Right ventricle myocardium inferior (tissue), 1 donor: ENCODE results near the gene ISY1. TPM values are rescaled to one million over a fixed set of nuclear protein-coding genes. Genes with fewer than 3 reads are reported as not detected.
"Not testable (repeated sequence)": the region's sequence is repeated elsewhere in the genome, so short reads cannot be mapped to it uniquely, and the experiment has no call there.

Experiments used
- ATAC-seq: fragments of 200-7000 bp; cut with Tn5 transposase; one replicate; pipeline ENCODE4 v1.9.1; 2020; ENCODE audit warnings: mild to moderate bottlenecking, moderate library complexity
- DNase-seq: peaks from one replicate; pipeline ENCODE4 v3.0.0; 2021; ENCODE audit errors: missing footprints
- intact Hi-C: fragments of 100-400 bp; cut with DNase I; formaldehyde crosslinking; loops from one replicate; pipeline ENCODE4 v1.11.0; 2022
- long read RNA-seq: library from polyadenylated mRNA; unstranded; transcript quantifications from one replicate; pipeline ENCODE4 v2.0.0, GENCODE V29; 2021
- total RNA-seq: library from RNA; stranded (reverse); fragmentation: NEBNext Ultra II Directional; extraction: Animal tissue kit (Norgen Biotek cat#: 25700); gene quantifications from one replicate; pipeline ENCODE4 v1.2.1, GENCODE V29; 2021
- donor health status: DM: no; HTN: yes; CAD: no; lungs with severe emphysema.

ISY1 gene
- total RNA-seq, result 25.1 TPM
- long read RNA-seq, transcript ISY1-203 (11 exons, 3,842 nt), result major isoform, 13 of 14 reads
- long read RNA-seq, partial matches to known transcripts, result 0 of 14 reads
- long read RNA-seq, other reads (novel, unspliced or antisense), result 1 of 14 reads

DNA sequence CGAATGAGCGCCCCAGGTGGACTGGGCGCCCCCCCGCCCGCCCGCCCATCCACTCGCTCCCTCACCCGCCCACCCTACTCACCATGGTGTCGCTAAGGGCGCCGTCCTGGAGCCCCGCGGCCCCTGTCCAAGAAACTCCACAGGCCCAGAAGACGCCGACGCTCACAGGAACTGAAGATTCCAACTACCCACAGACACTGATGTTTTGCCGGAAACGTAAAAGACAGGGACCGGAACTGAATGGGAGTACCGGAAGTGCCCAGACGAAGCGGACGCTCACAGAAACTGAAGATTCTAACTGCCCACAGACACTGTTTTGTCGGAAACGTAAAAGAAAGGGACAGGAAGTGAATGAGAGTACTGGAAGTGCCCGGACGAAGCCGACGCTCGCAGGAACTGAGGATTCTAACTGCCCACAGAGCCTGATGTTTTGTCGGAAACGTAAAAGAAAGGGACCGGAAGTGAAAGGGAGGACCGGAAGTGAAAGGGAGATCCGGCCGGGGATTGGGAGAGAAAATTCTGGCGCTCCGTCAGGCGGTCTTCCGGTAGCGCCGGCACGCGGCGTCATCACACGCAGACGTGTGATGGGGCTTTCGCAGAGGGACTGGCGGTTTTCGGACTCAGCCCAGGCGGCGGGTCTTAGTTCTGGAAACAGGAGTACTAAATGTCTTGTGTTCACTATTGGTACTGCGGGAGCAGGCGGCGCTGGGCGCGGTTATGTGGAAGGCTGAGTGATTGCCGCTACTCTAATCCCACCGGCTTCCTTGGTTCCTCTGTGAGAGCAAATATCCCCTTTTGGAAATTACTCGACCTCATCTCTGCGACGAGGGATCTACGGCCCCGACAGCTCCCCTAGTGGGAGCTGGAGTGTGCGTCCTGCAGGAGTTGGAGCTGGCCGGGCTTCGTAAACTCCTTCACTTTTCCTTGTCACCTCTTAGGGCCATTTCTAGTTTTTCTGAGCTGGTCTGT is at the start of gene ISY1:
TSS of gene ISY1 (minus strand) at position 173 of the 969 bp plus-strand sequence. CDS start at position 85, 88 bp downstream.
- intact Hi-C loops, result loop anchor here (1.0 kb wide), 2 partner anchors 64 to 84 kb away; no protein-coding TSS in a partner anchor
- DNase-seq (peak; percentile 92), ATAC-seq (peak; percentile 92)

DNA sequence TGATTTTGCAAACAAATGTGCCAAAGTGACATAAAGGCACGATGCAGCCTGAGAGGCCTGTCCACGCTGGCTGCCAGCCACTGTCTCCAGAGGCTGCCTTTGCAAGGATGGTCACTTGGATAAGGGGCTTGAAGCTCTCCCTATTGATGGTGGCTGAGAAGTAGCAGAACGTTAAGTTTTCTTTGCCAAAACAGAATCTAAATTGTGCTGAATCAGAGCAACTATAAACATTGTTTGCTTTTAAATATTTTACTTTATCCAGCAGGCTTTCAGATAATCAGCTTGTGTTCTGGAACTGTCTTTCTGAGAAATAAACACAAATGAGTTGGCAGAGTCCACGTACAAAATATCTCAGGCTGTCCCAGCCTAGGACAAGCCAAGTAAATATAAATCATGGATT is 46.6 kb upstream of the ISY1 start:
- intact Hi-C loops, result no loop called here
- DNase-seq (no peak), ATAC-seq (no peak)

DNA sequence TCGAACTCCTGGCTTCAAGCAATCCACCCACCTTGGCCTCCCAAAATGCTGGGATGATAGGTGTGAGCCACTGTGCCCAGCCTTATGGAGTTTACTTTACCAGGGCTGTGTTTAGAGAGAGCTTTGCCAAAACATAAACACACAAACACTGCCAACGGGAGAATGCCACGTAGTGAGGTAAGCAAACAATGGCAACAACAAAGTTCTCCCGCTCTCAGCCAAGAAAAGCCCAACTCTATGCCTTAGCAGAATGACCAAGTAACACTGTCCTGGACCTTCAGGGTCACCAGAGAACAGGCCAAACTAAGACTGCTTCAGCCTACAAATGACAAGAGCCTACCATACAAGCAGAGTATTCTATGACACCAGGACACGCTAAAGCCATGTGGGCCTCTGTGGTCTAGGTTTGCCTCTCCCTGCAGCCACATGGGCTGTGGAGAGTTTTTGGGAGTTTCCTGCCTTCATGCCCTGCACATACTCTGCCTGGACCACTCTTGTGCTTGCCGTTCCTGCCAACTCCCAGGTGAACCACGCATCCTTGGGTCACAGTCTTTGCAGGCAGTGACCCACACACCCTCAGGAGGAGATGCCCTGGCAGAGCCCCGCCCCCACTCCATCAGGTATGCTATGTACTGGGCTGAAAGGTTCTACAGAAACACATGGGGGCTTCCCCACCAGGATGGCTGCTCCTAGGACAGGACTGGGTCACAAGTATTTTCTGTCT is 44.4 kb upstream of the ISY1 start:
- intact Hi-C loops, result no loop called here
- DNase-seq (no peak), ATAC-seq (no peak)

DNA sequence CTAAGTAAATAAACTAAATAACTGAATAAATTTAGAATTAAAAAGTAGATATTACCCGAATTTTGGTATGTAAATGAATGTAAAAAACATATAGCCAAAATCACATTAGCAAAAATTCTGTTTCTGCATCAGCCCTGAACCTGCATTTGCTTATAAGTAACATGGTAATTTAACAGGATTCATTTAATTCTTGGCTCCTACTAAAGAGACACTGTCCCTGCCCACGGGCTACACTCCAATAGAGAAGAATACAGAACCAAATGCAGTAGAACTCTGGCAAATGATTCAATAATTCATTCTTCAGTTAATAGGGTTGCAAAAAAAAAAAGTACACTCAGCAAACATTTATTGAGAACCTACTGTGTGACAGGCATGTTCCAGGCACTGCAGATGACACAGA is 43.6 kb upstream of the ISY1 start:
- no peak for ATAC-seq
- intact Hi-C loops, result no loop called here
- DNase-seq, result no peak

DNA sequence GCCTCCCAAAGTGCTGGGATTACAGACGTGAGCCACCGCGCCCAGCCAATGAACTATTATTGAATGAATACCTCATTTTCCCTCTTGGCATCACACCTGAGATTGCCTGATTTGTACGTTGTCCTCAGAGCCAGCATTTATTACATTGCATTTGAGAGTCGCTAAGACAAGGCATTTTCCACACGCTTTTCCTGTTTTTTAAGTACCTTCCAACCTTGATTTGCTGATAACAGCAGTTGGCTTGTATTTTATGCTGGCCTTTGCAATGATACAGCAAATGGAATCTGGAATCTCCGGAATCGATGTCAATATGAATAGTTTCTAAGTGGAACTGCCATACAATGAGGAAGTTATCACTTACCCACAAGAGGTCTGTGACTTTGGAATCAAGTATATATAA is 38.5 kb upstream of the ISY1 start:
- intact Hi-C loops, result no loop called here
- ATAC-seq, result no peak

DNA sequence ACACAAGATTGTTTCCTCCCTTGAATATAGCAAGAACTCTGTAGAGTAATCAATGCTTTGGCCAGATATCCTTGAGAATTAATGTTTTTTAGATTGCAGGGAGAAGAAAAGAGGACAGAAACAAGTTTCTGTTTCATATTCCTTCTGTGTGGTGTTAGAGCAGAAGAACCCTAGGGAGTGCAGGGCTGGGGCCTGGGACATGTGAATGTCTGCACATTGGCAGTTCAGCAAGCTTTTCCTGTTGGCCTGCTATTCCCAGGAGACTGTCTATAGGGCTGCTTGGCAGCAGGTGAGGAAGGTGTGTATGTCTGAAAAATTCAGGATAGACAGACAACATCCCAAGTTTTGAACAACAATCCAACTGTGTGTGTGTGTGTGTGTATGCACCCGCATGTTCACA is 36.5 kb upstream of the ISY1 start:
- intact Hi-C loops, result no loop called here
- ATAC-seq (no peak), DNase-seq (no peak)

More for the DNA sequence above, 38.5 kb upstream of the ISY1 start:
- no peak for DNase-seq

DNA sequence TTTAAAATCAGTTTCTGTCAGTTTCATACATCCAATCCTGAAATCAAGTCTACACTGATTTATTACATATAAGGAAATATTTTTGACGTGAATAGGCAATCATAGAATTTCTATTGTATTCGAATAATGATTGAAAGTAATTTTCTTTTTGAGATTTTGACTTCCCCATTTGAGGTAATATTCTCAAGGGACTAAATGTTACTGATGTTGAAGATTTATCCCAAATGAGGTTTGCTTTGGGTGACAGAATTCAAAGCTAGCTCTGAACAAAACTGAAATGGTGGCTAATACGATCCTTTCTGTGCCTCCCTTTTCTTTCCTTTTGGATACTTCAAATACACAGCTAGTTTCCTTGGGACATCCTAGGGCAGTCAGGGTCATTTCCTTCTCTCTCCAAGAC is 35.7 kb upstream of the ISY1 start:
- no peak for ATAC-seq
- intact Hi-C loops, result no loop called here
- DNase-seq, result no peak

DNA sequence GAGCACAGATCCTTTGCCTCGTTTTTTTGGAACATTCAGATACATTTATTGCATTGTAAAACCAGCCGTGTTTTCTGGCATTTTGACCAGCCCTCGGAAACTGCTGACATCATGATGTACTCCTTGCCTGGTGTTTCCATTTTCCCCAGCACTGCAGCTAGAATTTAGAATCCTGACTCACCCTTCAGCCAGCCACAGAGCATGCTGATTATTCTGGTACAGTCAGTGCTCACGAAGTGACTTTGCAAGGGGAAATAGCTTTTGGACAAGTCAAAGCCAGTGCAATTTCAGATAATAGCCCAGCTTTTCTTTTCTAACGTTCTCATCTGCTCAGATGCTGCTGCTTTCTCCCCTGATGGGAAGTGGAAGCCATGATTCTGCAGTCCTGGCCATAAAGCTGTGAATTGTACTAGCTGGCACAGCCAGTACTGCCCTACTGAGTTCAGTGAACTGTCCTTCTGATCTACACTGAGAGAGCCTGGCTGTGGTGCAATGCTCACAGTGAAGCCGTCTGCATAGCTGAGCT is 34.9 kb upstream of the ISY1 start:
- no peak for DNase-seq
- intact Hi-C loops, result no loop called here
- ATAC-seq, result peak; percentile 94

DNA sequence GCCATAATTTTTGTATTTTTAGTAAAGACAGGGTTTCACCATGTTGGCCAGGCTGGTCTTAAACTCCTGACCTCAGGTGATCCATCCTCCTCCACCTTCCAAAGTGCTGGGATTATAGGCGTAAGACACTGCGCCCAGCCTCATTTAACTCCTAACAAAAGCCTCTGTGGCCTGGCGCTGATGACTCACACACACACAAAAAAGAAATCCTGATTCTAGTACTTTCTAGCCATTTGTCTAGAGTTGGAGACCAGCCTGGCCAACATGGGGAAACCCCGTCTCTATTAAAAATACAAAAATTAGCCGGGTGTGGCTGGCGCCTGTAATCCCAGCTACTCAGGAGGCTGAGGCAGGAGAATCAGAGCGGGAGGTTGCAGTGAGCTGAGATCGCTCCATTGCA is 28.9 kb upstream of the ISY1 start:
- DNase-seq, ATAC-seq, intact Hi-C loops: not testable (repeated sequence)

DNA sequence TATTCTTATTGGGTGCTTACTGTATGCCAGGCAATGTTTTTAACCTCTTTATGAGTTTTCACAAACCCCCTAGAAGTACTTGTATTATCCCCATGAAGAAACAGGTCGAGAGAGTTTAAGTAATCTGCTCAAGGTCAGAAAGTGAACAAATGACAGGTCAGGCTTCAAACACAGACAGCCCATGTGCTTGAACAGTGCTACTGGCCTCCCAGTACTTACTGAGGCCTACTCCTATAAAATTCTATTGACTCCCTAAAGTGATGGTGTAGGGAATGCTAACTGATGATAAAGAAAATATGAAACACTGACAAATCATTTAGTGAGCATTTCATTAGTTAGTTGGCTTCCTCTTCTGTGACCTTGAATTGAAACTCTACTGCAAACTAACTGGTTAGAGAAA is 27.0 kb upstream of the ISY1 start:
- ATAC-seq (no peak), DNase-seq (no peak)
- intact Hi-C loops, result no loop called here

DNA sequence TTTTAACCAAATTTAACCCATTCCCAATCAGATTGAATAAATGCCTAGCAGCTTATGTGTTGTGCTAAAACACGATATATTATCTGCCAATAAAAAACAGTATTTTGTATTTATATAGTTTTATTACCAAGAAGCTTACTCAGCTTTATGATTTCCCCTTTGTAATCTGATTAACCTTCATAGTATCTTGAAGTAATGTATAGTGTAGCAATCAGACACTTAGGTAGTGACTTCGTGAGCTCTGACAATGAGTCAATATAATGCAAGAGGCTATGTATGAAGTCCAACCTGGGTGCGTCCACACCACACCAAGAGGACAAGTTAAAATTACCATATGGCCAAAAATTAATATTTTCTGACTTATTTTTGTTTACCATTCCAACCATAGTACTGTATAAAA is 24.9 kb upstream of the ISY1 start:
- ATAC-seq (no peak), DNase-seq (no peak)
- intact Hi-C loops, result no loop called here

DNA sequence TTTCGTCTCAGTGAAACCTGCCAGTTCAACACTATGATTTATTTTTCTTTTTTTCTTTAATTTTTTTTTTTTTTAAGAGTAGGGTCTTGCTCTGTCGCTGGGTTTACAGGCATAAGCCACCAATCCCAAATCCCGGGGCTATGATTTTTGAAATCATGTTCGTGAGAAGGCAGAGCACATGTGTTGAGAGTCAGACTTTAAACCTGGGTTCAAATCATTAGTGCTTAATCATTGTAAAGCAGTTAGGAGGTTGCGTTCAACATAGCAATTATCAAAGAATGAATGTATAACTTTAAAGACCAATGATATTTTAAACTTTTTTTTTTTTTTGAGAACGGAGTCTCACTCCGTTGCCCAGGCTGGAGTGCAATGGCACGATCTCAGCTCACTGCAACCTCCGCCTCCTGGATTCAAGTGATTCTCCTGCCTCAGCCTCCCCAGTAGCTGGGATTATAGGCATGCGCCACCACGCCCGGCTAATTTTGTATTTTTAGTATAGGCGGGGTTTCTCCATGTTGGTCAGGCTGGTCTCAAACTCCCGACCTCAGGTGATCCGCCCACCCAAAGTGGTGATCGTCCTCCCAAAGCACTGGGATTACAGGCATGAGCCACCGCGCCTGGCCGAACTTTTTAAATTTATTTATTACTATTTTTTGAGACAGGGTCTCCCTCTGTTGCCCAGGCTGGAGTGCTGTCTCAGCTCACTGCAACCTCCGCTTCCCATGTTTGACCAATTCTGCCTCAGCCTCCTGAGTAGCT is 24.1 kb upstream of the ISY1 start:
- intact Hi-C loops, result loop anchor here (5.0 kb wide), 1 partner anchor 62 kb away; the partner anchor contains the start of gene COPG1
- DNase-seq, ATAC-seq: not testable (repeated sequence)

DNA sequence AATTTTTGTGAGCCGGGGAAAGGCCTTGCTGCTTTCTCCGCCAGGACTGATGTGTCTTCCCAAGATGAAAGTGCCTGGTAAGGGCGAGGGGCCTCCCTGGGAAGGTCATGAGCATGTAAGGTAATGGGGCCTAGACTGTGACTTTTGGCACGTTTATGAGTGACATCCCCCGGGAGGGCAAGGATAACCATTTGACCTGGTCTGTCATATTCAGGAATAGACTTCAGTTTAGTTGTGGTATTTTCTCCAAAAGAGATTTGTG is 23.5 kb upstream of the ISY1 start:
- ATAC-seq (peak; percentile 5), DNase-seq (no peak)
- intact Hi-C loops, result loop anchor here (5.0 kb wide), 1 partner anchor 63 kb away; the partner anchor contains the start of gene COPG1

DNA sequence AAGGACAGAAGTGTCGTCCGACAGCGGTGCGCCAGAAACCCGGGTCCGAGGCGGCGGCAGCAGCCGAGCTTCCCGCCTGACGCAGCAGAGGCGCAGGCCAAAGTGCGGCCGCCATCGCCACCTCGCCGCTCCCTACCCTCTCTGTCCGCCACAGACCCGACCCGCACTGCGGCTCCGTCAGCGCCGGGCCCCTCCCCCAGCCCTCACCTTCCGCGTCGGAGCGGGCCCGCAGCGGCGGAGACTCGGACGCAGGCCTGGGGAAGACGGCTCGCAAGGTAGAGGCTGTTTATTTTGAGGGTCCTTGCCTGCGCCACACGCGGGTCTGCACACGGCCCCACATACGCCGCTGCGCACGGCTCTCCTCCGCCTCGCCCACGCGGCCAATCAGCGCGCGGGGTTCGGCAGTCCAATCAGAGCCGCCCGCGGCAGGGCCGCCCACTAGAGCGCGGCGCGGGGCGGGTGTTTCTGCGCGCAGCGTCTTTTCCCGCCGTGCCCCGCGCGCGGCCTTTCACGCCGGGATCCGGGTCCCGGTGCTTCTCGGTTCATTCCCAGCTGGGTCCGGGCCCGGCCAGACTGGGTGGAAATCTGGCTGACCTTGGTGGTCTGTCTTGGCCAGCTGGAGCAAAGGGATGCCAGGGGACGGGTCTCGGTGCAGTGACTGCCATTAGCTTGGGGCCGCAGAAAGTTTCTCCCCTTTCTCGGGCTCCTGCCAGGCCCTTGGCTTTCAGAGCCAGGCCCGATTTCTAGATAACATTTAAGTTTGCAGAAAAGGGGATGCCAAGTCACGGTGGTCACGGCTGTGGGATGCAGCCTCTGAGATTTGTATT is 22.9 kb upstream of the ISY1 start, which contains the start of gene CNBP:
TSS of gene CNBP (minus strand) at position 328 of the 827 bp plus-strand sequence. CDS start 12,139 bp downstream, outside the sequence.
- peak; percentile 98 for DNase-seq
- intact Hi-C loops, result loop anchor here (2.0 to 5.0 kb wide), 2 partner anchors 43 to 64 kb away; partner anchors contain the start of gene COPG1
- ATAC-seq, result peak; percentile 100

DNA sequence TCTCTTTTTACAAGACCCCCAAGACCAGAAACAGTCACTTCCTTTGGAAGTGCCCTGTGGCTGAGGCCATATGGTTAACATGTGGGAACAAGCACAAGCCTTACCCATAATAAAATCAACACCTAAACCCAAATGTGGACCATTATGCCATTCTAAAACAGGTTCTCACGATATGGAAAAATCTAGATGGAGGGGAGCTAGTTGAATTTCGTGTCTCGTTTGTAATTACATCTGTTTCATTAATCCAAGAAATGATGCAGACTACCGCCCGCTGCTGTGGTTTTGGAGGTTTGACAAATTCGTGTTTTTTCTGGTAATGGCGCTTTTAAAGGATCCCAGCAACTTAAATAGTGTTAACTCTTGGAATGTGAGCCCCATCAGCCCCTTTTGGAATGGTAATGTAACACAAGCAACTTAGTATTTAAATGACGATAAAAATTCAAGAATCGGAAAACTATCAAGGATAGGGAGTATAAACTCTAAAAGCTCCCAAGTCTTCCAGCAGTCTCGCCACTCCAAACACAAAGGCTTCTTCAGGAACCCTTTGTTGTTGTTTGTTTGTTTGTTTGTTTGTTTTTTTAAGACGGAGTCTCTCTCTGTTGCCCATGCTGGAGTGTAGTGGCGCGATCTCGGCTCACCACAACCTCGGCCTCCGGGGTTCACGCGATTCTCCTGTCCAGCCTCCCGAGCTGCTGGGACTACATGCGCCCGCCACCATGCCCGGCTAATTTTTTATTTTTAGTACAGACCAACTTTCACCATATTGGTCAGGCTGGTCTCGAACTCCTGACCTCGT is 21.7 kb upstream of the ISY1 start:
- no peak for ATAC-seq
- no peak for DNase-seq
- intact Hi-C loops, result loop anchor here (2.0 to 5.0 kb wide), 2 partner anchors 44 to 65 kb away; partner anchors contain the start of gene COPG1

DNA sequence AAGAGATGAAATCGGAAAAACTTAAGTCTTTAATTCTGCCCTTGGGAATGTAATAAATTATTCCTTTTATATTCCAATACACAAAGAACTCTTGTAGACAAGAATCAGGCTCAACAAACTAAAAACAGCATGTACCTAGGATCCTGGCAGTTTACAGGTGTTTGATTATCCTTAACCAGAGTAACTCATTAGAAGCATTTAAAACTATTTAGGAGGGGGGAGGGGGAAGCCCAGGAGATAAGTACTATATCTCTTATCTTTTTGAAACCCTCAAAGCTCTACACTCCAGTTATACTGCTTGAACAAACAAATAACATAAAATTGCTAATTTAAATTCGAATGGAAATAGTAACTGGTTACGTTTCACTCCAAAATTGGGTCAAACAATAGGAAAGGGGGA is 21.0 kb upstream of the ISY1 start:
- ATAC-seq (no peak), DNase-seq (no peak)
- intact Hi-C loops, result loop anchor here (2.0 to 5.0 kb wide), 2 partner anchors 45 to 65 kb away; partner anchors contain the start of gene COPG1

DNA sequence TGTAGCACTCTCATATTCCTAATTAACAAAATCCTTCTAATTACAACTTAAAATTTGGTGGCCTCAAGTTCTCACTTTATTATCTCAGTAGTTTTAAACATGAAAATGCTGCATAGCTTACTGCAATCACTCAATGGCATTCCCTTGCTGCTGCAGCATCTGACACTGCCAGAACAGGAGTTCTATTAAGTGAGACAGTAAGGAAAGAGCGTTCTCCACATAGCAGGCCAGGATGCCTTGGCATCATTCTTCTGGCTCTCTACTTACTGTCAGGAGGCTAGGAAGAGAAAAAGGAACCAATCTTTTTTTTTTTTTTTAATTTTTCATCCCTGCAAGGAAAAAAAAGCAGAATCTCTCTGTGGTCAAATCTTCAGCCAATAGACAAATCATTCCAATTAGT is 19.6 kb upstream of the ISY1 start:
- ATAC-seq (no peak), DNase-seq (no peak)
- intact Hi-C loops, result loop anchor here (5.0 kb wide), 1 partner anchor 67 kb away; the partner anchor contains the start of gene COPG1
